ENCODE data around the gene ZSCAN2.
"Not testable (repeated sequence)": the region's sequence is repeated elsewhere in the genome, so short reads cannot be mapped to it uniquely, and the experiment has no call there.

The ZSCAN2 gene

DNA sequence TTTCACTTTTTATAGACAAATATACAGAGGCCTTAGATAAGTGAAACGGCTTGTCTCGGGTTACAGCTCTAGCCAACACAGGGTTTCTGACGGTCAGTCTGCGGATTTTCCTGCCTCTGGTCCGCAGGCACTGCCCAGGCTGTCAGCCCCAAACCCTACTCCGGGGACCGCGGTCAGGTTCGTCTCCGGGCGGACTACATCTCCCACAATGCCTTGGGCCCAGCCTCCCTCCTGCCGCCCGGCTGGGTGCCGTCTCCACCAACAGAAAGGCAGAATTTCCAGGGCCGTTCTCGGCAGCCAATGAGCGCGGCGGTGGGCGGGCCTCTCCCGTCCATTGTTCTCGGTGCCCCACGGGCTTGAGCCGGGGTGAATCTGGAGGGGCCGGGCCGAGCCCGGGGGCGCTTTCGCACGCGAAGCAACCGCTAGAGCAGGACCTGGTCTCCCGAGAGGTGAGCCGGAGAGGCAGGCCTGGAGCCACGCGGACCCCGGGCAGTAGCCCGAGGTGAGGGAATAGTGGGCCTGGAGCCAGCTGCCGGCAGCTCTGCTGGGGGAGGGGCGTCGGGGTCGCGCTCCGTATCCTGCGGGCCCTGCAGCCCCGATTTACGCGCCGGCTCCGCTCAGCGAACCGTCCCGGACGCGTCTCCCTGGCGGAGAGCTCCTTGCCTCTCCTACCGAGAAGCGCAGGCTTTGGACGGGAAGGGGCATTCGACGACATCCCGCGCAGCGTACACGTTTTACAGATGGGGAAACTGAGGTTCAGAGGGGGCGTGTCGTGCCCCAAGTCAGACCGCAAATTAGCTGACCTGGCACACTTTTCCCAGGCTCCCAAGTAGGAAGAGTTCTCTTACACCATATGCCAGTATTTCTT lies at the start of gene ZSCAN2:
TSS of gene ZSCAN2 (plus strand) at position 323 of the 868 bp plus-strand sequence. CDS start 2,919 bp downstream, outside the sequence.
- in situ Hi-C loops (cut with MboI; ENCODE audit: low sequenced_read_pairs): no loop called here

DNA sequence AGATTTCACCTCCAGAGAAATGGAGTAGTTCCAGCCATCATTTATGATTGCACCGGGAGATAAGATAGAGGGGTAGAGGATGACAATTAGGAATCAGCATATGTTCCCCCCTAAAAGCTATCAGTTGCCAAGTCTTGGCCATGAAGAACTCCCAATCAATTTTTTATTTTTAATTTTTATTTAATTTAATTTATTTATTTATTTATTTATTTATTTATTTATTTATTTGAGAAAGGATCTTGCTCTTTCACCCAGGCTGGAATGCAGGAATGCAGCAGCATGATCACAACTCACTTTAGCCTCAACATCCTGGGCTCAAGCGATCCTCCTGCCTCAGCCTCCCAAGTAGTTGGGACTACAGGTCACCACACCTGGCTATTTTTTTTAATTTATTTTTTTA lies 49.2 kb upstream of the ZSCAN2 start:
- in situ Hi-C loops (cut with MboI; ENCODE audit: low sequenced_read_pairs): not testable (repeated sequence)

DNA sequence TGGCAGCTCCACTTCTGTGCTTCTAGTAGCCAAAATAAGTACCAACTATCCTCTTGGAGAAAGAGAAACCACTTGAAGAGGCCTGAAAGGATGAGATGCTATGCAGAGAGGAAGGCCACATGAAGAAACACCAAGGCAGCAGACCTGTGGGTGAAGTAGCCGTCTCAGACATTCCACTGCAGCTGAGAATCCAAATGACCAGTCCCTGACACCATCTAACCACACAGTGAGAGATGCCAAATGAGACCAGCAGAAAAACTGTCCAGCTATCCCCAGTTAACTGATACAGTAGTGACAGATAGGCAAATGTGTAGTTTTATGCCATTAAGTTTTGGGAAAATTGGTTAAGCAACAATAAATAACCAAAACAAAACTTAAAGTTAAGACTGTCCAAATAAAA lies 47.9 kb upstream of the ZSCAN2 start:
- in situ Hi-C loops (cut with MboI; ENCODE audit: low sequenced_read_pairs): no loop called here

DNA sequence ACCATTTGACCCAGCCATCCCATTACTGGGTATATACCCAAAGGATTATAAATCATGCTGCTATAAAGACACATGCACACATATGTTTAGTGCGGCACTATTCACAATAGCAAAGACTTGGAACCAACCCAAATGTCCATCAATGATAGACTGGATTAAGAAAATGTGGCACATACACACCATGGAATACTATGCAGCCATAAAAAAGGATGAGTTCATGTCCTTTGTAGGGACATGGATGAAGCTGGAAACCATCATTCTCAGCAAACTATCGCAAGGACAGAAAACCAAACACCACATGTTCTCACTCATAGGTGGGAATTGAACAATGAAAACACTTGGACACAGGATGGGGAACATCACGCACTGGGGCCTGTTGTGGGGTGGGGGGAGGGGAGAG lies 44.1 kb upstream of the ZSCAN2 start:
- in situ Hi-C loops (cut with MboI; ENCODE audit: low sequenced_read_pairs): not testable (repeated sequence)

DNA sequence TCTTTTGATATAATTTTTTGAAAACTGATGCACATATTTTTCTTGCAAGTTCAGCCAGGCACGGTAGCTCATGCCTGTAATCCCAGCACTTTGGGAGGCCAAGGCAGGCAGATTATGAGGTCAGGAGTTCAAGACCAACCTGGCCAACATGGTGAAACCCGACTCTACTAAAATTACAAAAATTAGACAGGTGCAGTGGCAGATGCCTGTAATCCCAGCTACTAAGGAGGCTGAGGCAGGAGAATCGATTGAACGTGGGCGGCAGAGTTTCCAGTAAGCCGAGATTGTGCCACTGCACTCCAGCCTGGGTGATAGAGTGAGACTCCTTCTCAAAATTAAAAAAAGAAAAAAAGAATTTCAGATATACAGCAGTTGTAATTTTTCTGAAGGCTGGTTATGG lies 32.8 kb upstream of the ZSCAN2 start:
- in situ Hi-C loops (cut with MboI; ENCODE audit: low sequenced_read_pairs): not testable (repeated sequence)

DNA sequence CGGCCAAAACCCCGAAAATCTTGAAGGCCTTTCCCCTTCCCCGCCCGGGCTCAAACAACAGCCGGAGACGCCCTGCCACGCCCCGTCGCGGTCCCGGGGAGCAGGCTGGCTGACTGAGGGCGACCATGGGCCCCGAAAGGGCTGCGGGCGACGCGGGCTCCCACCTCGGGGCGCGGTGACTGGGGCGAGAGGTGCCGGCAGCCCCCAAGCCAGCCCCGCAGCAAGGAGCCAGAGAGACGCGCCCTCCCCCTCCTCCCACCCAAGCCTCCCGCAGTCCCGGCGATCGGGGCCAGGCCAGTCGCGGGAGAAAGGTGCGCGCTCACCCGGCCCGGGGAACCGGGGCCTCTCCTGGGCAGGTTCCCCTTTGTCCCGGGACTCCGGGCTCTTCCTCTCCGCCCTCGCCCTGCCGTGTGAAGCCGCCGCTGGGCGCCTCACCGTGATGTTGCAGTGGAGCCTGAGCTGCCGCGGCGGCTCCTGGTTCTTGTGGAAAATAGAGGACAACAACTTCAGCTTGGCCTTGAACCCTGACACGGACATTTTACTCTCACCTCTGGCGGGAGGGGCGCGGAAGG lies 30.6 kb upstream of the ZSCAN2 start:
- in situ Hi-C loops (cut with MboI; ENCODE audit: low sequenced_read_pairs): no loop called here

DNA sequence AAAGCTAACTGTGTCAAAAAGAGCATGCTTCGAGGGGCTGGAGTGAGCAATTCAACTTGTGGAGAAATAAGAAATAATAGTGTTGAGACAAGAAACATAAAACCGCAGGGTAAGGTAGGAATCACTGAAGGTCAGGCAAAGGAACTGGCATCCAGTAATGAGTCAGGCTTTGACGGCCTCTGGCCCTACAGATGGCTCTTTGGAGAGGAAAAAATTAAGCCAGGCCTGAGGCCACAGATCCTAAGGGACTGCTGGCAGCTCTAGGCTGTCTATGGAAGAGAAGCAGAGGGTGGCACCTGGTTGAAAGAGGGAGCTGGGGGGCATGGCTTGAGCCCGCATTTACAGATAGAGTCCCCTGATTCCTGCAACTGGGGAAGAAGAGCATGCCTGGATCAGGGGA lies 28.6 kb upstream of the ZSCAN2 start:
- in situ Hi-C loops (cut with MboI; ENCODE audit: low sequenced_read_pairs): no loop called here

DNA sequence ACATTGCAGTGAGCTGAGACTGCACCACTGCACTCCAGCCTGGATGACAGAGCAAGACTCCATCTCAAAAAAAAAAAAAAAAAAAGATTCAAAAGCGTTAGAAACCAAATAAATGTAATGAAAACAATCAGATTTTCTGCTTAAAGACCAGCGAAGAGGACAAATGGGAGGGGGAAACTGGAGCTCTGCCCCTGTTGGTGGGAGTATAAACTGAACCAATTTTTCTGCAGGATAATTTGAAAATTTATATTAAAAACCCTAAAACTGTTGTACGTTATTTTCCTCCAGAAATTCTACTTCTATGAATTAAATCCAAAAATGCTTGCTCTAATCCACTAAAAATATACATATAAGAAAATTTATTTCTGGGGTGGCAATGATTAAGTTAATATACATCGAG lies 25.3 kb upstream of the ZSCAN2 start:
- in situ Hi-C loops (cut with MboI; ENCODE audit: low sequenced_read_pairs): no loop called here

DNA sequence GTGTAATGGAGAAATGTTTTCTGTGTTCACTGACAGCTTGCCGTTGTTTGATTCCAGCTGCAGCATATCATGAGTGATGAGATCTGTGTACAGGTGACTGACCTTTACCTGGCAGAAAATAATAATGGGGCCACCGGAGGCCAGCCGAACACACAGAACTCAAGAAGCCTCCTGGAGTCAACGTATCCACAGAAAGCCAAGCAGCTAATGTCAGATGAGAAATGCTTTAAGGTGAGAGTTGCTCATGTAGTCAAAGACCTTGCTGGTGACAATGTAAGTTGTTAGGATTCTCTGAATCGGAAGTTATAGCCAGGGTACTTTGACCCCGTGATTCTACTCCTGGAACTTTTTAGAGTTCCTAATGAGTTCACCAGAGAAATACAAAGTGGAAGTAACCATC lies 22.9 kb upstream of the ZSCAN2 start:
- in situ Hi-C loops (cut with MboI; ENCODE audit: low sequenced_read_pairs): not testable (repeated sequence)

DNA sequence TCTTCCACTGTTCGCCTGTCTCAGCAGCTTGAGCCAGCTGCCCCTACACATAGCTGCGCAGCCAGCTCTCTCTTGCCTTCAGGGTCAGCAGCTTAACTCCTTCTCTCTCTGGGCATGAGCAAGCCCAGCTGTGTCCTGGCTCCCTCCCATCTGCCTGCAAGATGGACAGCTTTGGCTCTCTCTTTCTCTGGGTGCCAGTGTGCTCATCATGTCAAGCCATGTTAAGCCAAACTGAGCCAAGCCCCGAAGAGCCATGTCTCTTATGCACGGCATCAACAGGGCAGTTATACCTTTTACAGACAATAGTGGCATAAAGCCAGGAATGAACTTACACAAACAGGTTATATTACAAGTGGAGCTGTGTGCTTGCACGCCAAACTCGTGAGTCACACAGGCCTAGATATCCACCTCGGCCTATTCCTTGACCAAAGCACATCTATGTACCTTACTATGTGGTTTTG lies 21.5 kb upstream of the ZSCAN2 start:
- in situ Hi-C loops (cut with MboI; ENCODE audit: low sequenced_read_pairs): not testable (repeated sequence)

DNA sequence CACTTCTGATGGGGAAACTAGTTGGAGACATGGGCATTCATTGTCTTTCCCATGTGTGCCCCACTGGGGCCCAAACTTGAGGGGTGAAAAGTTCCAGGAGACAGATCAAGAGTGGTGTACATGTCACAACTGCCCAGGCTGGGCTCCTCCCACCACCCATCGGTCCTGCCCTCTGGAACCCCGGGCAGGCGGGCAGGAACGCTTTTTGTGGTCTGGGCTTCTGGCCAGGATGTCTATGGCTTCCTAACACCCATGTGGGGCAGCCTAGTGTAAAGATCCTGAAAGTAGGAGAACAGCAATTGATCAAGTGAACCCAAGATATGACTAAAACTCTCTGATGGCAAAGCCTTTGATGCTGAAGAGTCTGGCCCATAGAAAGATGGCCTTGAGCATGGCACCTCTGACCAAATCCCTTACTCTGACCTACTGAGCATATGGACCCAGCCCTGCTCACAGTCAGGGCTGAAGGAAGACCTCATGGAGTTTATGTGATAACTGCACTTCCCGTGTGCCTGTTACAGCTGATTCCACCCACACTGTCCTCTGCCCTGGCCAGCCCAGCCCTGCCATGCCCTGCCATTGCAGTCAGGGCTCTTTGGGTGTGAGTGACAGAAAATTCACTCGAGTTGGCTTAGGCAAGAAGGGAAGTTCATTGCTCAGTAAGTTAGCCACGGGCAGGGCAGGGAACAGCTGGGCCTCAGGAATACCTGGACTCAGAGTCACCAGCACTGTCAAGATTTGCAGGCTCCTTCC lies 19.0 kb upstream of the ZSCAN2 start:
- in situ Hi-C loops (cut with MboI; ENCODE audit: low sequenced_read_pairs): not testable (repeated sequence)

DNA sequence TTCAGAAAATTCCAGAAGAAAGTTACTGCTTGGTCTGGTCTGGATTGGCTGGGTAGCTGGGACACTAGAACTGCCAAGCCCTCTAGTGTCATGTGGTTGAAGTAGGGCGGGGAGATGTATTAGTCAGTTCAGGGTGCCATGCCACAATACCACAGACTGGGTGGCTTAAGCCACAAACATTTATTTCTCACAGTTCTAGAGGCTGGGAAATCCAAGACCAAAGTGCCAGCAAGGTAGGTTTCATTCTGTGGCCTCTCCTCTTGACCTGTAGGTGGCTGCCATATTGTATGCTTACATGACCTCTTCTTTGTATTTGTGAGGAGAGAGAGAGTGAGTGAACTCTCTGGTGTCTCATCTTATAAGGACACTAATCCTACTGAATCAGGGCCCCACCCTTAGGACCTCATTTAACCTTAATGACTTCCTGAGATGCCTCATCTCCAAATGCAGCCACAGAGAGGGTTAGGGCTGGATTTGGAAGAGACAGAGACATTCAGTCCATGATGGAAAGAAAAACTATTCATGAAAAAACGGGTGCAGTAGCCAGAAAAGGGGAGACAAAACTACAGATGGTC lies 18.1 kb upstream of the ZSCAN2 start:
- in situ Hi-C loops (cut with MboI; ENCODE audit: low sequenced_read_pairs): no loop called here

DNA sequence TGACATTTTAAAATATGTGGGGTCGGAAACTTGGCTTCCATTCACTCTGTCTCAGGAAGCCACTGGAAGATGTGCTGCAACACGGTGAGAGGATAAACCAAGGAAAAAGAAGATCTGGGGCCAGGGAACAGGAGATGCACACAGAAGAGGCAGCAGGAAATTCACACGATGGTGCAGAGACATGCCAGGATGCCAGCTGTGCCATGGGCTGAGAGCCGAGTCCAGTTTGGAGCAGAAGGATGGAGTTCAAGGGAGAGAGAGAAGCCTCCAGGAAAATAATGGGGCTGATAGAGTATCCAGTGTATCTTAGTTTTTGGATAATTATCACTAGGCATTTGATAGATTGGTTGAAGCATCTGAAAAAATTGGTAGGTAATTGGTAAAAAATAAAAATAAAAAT lies 16.9 kb upstream of the ZSCAN2 start:
- in situ Hi-C loops (cut with MboI; ENCODE audit: low sequenced_read_pairs): not testable (repeated sequence)

DNA sequence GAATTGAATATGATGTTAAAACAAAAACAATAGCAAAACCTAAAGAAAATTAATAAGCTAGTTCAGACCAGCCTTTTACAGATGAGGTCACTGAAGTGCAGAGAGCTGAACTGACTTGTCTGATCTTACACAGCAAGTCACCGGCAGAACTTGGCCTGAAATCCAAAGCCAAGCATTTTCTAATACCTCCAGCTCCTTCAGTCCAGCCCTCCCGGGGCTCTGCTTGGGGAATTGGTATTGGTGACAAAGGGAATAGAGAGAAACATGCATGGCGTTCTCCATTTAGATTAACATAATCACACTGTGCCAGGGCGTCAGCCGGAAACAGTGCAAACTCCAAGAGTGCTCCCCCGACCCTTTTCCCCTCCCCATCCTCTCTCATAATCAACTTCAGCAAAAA lies 14.1 kb upstream of the ZSCAN2 start:
- in situ Hi-C loops (cut with MboI; ENCODE audit: low sequenced_read_pairs): no loop called here

DNA sequence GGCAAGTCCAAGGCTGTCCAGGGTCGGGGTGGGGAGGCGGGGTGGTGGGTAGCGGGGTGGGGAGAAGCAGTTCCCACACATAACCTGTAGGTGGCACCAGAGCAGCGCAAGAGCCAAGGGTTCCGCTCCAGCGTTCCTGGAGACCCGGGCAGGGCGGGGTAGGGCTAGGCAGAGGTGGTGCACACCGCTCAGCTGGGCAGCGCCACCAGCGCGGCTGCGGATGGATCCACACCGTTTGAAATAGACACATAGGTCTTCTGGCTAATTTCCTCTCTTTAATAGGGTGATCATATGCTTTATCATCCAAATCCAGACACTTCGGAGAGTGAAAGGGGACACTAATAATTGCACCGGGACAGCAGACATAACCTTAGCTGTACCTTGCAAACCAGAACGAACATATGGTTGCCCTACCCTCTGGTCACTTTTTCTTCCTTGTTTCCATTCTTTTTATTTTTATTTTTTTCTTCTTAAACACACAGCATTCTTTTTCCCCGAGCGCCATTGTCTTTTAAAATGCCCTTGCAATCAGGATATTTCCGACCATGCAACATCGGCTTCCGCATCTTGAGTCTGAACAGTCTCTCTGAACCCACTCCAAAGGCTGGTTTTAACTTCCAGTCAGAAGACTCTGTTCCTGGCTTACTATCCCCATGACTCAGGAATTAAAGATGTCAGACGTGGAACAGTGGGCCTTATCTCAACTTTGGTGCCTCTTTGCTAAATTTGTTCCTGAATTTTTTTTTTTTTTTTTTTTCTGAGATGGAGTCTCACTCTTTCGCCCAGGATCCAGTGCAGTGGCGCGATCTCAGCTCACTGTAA lies 12.5 kb upstream of the ZSCAN2 start:
- in situ Hi-C loops (cut with MboI; ENCODE audit: low sequenced_read_pairs): no loop called here

DNA sequence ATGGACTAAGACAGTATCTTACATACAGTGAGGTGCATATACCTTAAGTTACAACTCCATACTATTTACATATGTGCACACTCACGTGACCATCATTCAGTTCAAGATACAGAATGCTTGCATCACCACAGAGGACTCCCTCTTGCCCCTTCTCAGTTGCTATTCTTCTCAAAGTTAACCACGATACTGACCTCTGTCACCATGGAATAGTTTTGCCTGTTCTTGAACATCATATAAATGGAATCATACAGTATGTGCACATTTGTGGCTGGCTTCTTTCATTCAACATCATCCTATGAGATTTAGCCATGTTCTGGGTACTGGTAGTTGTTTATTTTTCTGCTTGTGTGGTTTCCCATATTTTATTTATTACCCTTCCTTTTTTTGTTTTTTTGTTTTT lies 10.4 kb upstream of the ZSCAN2 start:
- in situ Hi-C loops (cut with MboI; ENCODE audit: low sequenced_read_pairs): no loop called here

DNA sequence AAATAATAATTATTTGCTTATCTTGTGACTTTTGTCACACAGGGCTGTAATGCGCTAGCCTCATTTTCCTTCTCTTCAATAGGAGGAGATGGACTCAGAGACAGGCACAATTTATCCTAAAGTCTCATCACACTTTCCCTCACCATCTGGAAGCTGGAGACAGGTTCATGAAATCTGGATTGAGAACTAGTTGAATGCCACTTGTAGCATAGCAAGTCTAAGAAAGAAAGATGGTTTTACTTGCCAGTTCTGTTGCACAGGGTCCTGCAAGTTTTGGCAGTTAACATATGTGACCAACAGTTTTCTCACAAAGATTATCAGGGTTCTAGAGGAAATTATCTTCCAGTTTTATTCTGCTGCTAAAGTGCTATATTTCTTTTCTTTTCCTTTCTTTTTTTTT lies 9.0 kb upstream of the ZSCAN2 start:
- in situ Hi-C loops (cut with MboI; ENCODE audit: low sequenced_read_pairs): no loop called here

DNA sequence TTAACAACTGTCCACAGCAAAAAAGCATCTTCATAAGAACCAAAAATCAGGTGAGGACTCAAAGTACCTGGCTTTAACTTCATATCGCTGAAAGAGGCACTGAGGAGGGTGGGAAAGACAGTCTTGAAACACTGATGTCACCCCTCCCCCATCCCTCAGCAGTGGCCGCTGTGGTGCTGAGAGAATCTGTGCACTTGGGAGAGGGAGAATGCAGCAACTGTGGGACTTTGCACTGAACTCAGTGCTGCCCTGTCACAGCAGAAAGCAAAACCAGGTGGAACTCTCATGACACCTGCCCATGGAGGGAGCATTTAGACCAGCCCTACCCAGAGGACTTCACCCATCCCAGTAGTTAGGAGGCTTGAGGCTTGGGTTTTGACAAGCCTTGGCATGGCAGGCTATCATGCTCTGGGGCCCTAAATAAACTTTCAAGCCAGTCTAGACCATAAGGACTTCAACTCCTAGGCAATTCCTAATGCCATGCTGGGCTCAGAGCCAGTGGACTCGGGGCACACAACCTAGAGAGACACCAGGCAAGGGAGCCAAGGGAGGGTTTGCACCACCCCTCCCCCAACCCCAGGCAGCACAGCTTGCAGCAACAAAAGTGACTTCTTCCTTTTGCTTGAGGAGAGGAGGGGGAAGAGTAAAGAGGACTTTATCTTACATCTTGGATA lies 6.1 kb upstream of the ZSCAN2 start:
- in situ Hi-C loops (cut with MboI; ENCODE audit: low sequenced_read_pairs): no loop called here

DNA sequence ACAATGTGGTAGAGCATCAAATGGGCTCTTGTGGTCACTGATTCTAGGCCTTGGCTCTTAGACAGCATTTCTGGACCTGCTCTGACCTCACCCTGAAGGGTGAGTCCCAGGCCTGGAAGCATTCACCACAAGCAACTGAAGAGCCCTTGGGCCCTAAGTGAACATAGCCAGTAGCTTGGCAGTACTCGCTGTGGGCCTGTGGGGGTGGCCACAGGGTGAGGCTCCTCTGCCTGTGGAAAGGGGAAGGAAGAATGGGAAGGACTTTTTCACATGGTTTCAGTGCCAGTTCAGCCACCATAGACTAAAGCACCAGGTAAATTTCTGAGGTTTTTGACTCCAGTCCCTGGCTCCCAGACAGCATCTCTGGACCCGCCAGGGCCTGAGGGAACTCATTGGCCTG lies 5.1 kb upstream of the ZSCAN2 start:
- in situ Hi-C loops (cut with MboI; ENCODE audit: low sequenced_read_pairs): no loop called here

DNA sequence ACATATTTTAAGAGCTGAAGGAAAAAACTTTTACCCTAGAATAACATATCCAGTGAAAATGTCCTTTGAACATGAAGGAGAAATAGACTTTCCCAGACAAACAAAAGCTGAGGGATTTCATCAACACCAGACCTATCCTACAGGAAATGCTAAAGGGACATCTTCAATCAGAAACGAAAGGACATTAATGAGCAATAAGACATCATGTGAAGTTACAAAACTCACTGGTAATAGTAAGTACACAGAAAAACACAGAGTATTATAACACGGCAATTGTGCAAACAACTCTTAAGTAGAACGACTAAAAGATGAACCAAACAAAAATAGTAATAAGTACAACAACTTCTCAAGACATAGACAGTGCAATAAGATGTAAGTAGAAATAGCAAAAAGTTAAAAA lies 3.5 kb upstream of the ZSCAN2 start:
- in situ Hi-C loops (cut with MboI; ENCODE audit: low sequenced_read_pairs): no loop called here

Data from HL-60/S4 treated with phorbol 12-myristate 13-acetate at 8.2 ng/mL for 4 days and 3 days (cell line).